ENCODE measurements around the gene UPK3BL2. TPM values are rescaled to one million over a fixed set of nuclear protein-coding genes. Genes with fewer than 3 reads are reported as not detected.
"Not testable (repeated sequence)": the region's sequence is repeated elsewhere in the genome, so short reads cannot be mapped to it uniquely, and the experiment has no call there.

The UPK3BL2 gene
- total RNA-seq, 1 experiment from 2014 or later: 19.8 TPM

- H3K9me2 ChIP-seq (replicated peaks; ENCODE audit: insufficient read depth, low read length); H3K4me2 ChIP-seq (ENCODE audit: low read depth, low read length, poor library complexity, severe bottlenecking); H4K20me1 ChIP-seq (ENCODE audit: insufficient read depth, low read depth, low read length); H3K9ac ChIP-seq (ENCODE audit: low read length); DNase-seq; H3K4me1 ChIP-seq (ENCODE audit: low read length); H3K4me3 ChIP-seq (ENCODE audit: low read length); H3K27ac ChIP-seq (ENCODE audit: low read length); H3K27me3 ChIP-seq (ENCODE audit: low read length); H3K9me3 ChIP-seq (ENCODE audit: low read length); H3K79me2 ChIP-seq (ENCODE audit: low read length); H3K36me3 ChIP-seq (ENCODE audit: insufficient read depth, low read length); H2AFZ ChIP-seq (ENCODE audit: low read length): not testable (repeated sequence)
Measured at GRCh38 chr7:102507410-102508088, 35.9 kb downstream of the UPK3BL2 start.

DNA sequence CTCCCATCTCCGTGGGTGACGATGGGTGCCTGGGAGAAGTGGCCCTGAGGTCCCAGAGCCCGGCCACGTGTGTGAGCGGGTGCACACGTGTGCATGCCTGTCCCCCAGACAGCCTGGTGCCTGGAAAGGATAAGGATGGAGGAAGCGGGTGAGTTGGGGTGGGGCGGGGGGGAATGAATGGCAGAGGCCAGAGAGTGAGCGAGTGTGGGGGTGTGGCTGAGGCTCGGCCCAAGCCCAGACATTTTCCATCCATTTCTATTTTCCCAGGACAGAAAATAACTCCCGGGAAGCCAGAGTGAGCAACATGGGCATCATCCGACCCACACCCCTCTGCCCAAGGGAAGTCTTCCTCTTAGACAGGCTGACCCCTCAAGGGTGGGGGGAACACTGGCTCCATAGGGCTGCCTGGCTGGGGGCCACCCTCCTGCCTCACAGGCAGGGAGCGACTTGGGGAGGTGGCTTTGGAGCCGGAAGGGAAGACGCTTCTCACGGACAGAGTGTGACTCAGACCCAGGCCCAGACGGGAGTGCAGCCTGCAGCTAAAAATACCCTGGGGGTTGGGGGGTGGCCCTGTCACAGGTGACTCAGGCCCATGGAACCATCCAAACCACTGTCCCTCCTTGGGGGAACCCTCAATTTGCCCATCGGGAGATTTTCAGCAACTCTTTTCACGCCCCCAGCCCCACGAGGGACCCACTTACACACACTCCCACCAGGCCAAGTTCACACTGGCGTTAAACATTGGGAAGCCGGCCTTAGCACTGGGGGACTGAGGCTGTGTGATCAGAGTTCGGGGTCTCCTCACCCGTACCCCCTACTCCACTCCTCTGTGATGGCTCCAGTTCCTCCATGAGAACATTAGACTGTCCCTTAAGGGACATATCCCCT, 38.0 kb downstream of the UPK3BL2 start:
- not testable (repeated sequence) for H3K4me1 ChIP-seq (ENCODE audit: low read length); H3K36me3 ChIP-seq (ENCODE audit: insufficient read depth, low read length); H3K79me2 ChIP-seq (ENCODE audit: low read length); H3K9me2 ChIP-seq (replicated peaks; ENCODE audit: insufficient read depth, low read length); DNase-seq; H3K9ac ChIP-seq (ENCODE audit: low read length); H3K27me3 ChIP-seq (ENCODE audit: low read length); H4K20me1 ChIP-seq (ENCODE audit: insufficient read depth, low read depth, low read length); H3K9me3 ChIP-seq (ENCODE audit: low read length); H3K27ac ChIP-seq (ENCODE audit: low read length); H3K4me3 ChIP-seq (ENCODE audit: low read length); H3K4me2 ChIP-seq (ENCODE audit: low read depth, low read length, poor library complexity, severe bottlenecking); H2AFZ ChIP-seq (ENCODE audit: low read length)

DNA sequence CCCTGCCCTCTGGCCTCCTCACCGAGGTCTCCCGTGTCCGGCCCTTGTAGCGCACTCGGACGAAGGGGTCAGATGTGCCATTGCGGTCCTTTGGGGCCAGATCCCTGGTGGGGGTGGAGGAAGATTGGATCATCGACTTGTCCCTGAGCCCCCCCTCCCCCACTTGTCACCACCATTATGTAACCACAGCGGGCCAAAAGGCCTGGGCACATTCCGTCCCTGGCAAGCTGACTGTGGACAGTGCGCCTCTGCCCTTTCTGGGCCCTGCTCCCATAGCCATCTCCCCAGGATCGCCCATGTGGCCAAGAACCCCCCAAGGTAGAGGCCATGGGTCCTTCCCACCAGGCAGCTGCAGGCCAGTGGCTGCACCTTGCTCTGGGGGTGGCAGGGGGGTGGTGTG, 40.4 kb downstream of the UPK3BL2 start:
- H3K4me2 ChIP-seq (ENCODE audit: low read depth, low read length, poor library complexity, severe bottlenecking); DNase-seq; H3K36me3 ChIP-seq (ENCODE audit: insufficient read depth, low read length); H3K4me1 ChIP-seq (ENCODE audit: low read length); H3K27ac ChIP-seq (ENCODE audit: low read length); H3K27me3 ChIP-seq (ENCODE audit: low read length); H3K9me3 ChIP-seq (ENCODE audit: low read length); H3K79me2 ChIP-seq (ENCODE audit: low read length); H3K4me3 ChIP-seq (ENCODE audit: low read length); H4K20me1 ChIP-seq (ENCODE audit: insufficient read depth, low read depth, low read length); H2AFZ ChIP-seq (ENCODE audit: low read length); H3K9me2 ChIP-seq (replicated peaks; ENCODE audit: insufficient read depth, low read length); H3K9ac ChIP-seq (ENCODE audit: low read length): not testable (repeated sequence)

DNA sequence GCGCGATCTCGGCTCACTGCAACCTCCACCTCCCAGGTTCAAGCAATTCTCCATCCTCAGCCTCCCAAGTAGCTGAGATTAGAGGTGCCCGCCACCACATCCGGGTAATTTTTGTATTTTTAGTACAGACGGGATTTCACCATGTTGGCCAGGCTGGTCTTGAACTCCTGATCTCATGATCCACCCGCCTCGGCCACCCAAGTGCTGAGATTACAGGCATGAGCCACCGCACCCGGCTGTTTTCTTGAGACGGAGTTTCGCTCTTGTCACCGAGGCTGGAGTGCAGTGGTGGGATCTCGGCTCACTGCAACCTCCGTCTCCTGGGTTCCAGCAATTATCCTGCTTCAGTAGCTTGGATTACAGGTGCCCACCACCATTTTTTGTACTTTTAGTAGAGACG, 45.2 kb downstream of the UPK3BL2 start:
- not testable (repeated sequence) for H2AFZ ChIP-seq (ENCODE audit: low read length); H3K27ac ChIP-seq (ENCODE audit: low read length); H3K4me2 ChIP-seq (ENCODE audit: low read depth, low read length, poor library complexity, severe bottlenecking); H3K9ac ChIP-seq (ENCODE audit: low read length); H3K36me3 ChIP-seq (ENCODE audit: insufficient read depth, low read length); H3K9me3 ChIP-seq (ENCODE audit: low read length); H3K4me1 ChIP-seq (ENCODE audit: low read length); H3K27me3 ChIP-seq (ENCODE audit: low read length); H3K9me2 ChIP-seq (replicated peaks; ENCODE audit: insufficient read depth, low read length); H3K79me2 ChIP-seq (ENCODE audit: low read length); H4K20me1 ChIP-seq (ENCODE audit: insufficient read depth, low read depth, low read length); DNase-seq; H3K4me3 ChIP-seq (ENCODE audit: low read length)

GRCh38 chr7:102497308-102497707, 46.2 kb downstream of the UPK3BL2 start:
- H3K9ac ChIP-seq (ENCODE audit: low read length); H3K9me2 ChIP-seq (replicated peaks; ENCODE audit: insufficient read depth, low read length); H3K36me3 ChIP-seq (ENCODE audit: insufficient read depth, low read length); H3K4me3 ChIP-seq (ENCODE audit: low read length); H3K9me3 ChIP-seq (ENCODE audit: low read length); H3K4me1 ChIP-seq (ENCODE audit: low read length); H3K79me2 ChIP-seq (ENCODE audit: low read length); H3K27me3 ChIP-seq (ENCODE audit: low read length); H3K4me2 ChIP-seq (ENCODE audit: low read depth, low read length, poor library complexity, severe bottlenecking); DNase-seq; H4K20me1 ChIP-seq (ENCODE audit: insufficient read depth, low read depth, low read length); H2AFZ ChIP-seq (ENCODE audit: low read length); H3K27ac ChIP-seq (ENCODE audit: low read length): not testable (repeated sequence)

DNA sequence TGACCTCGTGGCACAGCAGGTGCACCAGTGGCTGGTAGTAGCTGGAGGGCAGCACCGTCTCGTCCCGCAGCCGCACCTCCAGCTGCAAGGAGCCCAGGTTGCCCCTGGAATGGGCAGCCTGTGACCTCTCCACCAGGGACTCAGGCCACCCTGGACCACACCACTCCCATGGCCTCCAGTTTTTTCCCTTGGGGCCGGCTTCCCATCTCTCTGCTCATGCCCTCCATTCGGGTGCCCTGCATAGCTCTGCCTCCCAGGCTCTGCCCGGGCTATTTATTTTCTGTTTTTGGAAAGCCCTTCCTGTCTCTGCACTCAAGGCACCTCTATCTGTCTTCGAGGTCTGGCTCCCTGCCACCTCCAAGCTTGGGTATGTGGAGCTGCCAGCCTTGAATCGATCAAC, 46.6 kb downstream of the UPK3BL2 start:
- H3K27ac ChIP-seq (ENCODE audit: low read length); H3K9ac ChIP-seq (ENCODE audit: low read length); H3K27me3 ChIP-seq (ENCODE audit: low read length); H4K20me1 ChIP-seq (ENCODE audit: insufficient read depth, low read depth, low read length); H3K4me1 ChIP-seq (ENCODE audit: low read length); H3K4me3 ChIP-seq (ENCODE audit: low read length); H2AFZ ChIP-seq (ENCODE audit: low read length); H3K9me2 ChIP-seq (replicated peaks; ENCODE audit: insufficient read depth, low read length); H3K9me3 ChIP-seq (ENCODE audit: low read length); H3K79me2 ChIP-seq (ENCODE audit: low read length); H3K4me2 ChIP-seq (ENCODE audit: low read depth, low read length, poor library complexity, severe bottlenecking); H3K36me3 ChIP-seq (ENCODE audit: insufficient read depth, low read length): not testable (repeated sequence)
- peak; percentile 20 for DNase-seq

DNA sequence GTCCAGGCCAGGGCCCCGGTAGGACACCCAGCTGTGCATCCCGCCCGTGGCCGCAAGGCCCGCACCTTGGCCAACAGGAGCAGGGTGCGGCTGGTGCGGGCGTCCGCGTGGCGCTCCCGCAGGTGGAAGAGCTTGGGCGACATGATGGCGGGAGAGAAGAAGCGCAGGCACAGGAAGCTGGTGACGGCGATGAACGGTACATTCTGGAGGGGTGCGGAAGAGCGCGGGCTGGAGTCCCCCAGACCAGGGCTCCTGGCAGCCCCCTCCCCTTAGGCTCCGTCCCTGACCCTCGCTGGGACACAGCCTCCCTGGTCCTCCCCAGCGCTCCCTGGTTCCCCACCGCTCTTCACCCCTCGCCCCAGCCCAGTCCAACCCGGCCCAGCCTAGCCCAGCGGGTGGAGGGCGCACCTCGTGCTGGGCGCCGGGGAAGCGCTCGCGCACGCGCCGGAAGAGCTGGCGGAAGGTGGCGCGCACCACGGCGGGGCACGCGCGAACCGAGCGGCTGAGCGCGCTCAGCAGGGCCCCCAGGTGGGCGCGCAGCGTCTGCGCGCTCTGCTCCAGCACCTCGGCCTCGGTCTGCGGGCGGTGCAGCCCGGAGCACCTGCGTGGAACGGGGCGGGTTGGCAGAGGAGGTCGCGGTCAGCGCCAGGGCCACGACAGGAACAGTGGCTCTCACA, 48.9 kb downstream of the UPK3BL2 start:
- H3K4me2 ChIP-seq (ENCODE audit: low read depth, low read length, poor library complexity, severe bottlenecking); H3K36me3 ChIP-seq (ENCODE audit: insufficient read depth, low read length); H3K9me2 ChIP-seq (replicated peaks; ENCODE audit: insufficient read depth, low read length); H3K79me2 ChIP-seq (ENCODE audit: low read length); H4K20me1 ChIP-seq (ENCODE audit: insufficient read depth, low read depth, low read length); H3K9ac ChIP-seq (ENCODE audit: low read length); H2AFZ ChIP-seq (ENCODE audit: low read length); H3K9me3 ChIP-seq (ENCODE audit: low read length); DNase-seq; H3K27ac ChIP-seq (ENCODE audit: low read length); H3K27me3 ChIP-seq (ENCODE audit: low read length); H3K4me3 ChIP-seq (ENCODE audit: low read length); H3K4me1 ChIP-seq (ENCODE audit: low read length): not testable (repeated sequence)

- not testable (repeated sequence) for DNase-seq; H4K20me1 ChIP-seq (ENCODE audit: insufficient read depth, low read depth, low read length); H3K4me3 ChIP-seq (ENCODE audit: low read length); H3K9me2 ChIP-seq (replicated peaks; ENCODE audit: insufficient read depth, low read length); H3K79me2 ChIP-seq (ENCODE audit: low read length); H3K4me2 ChIP-seq (ENCODE audit: low read depth, low read length, poor library complexity, severe bottlenecking); H3K4me1 ChIP-seq (ENCODE audit: low read length); H3K27me3 ChIP-seq (ENCODE audit: low read length); H3K9me3 ChIP-seq (ENCODE audit: low read length); H3K27ac ChIP-seq (ENCODE audit: low read length); H2AFZ ChIP-seq (ENCODE audit: low read length); H3K36me3 ChIP-seq (ENCODE audit: insufficient read depth, low read length); H3K9ac ChIP-seq (ENCODE audit: low read length)
Measured at GRCh38 chr7:102494026-102494425, 49.5 kb downstream of the UPK3BL2 start.

Measured in Karpas-422 (cell line).